Posterior vena cava (tissue), 2 donors: ENCODE data around the gene TNFSF10. TPM values are rescaled to one million over a fixed set of nuclear protein-coding genes. Genes with fewer than 3 reads are reported as not detected.
A peak's percentile ranks its signal among the peaks of the same experiment; 100 is the strongest.
"Not testable (repeated sequence)": the region's sequence is repeated elsewhere in the genome, so short reads cannot be mapped to it uniquely, and the experiment has no call there.

Source experiments
- DNase-seq: peaks from one replicate; pipeline ENCODE4 v3.0.0-alpha.2; 2020; ENCODE audit warnings: low spot score
- intact Hi-C, 2 donors: fragments of 100-400 bp; cut with DNase I; formaldehyde crosslinking; loops; one replicate each; pipeline versions ENCODE4 v1.14.1 to v1.14.2; 2022 to 2023
- long read RNA-seq, 2 donors: library from polyadenylated mRNA; unstranded; transcript quantifications; one replicate each; pipeline ENCODE4 v2.0.0, GENCODE V29; 2020 to 2021
- total RNA-seq, 2 donors: library from RNA; stranded (reverse); fragmentation: NEBNext Ultra II Directional; extraction: Animal tissue kit (Norgen Biotek cat#: 25700); gene quantifications; one replicate each; pipeline ENCODE4 v1.2.1, GENCODE V29; 2021
- donor health status: DM: yes; HTN: yes; CAD: no.
- donor health status: DM: yes; HTN: yes; CAD: no.

TNFSF10 gene
- 10 to 100 TPM; 17.3 to 18.7 TPM for total RNA-seq
- long read RNA-seq, donor 1, partial matches to known transcripts, result 1 of 3 reads
- long read RNA-seq, donor 1, other reads (novel, unspliced or antisense), result 0 of 3 reads
- long read RNA-seq, donor 2, transcript TNFSF10-201 (5 exons, 1,953 nt), result major isoform, 12 of 13 reads
- long read RNA-seq, donor 2, partial matches to known transcripts, result 0 of 13 reads
- long read RNA-seq, donor 2, other reads (novel, unspliced or antisense), result 1 of 13 reads

- peak; percentile 85 for DNase-seq
- intact Hi-C loops, result no loop called here
Observed at GRCh38 chr3:172522871-172523818, at the start of gene TNFSF10. TNFSF10 (minus strand) TSS chr3:172523430; CDS start chr3:172523384, 46 bp downstream.

- intact Hi-C loops, result no loop called here
Observed at GRCh38 chr3:172569128-172570008, 46.1 kb upstream of the TNFSF10 start.

DNA sequence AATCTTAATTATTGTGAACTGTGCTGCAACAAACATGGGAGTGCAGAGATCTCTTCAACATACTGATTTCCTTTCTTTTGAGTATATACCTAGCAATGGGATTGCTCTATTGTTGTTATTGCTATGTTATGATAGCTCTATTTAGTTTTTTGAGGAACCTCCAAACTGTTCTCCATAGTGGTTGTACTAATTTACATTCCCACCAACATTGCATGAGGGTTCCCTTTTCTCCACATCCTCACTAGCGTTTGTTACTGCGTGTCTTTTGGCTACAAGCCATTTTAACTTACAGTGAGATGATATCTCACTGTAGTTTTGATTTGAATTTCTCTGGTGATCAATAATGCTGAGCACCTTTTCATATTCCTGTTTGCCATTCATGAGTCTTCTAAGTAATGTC is 45.5 kb upstream of the TNFSF10 start:
- intact Hi-C loops, result no loop called here
- no peak for DNase-seq

More at GRCh38 chr3:172569128-172570008, 46.1 kb upstream of the TNFSF10 start:
- DNase-seq, result no peak

- intact Hi-C loops, DNase-seq: not testable (repeated sequence)
Observed at GRCh38 chr3:172566785-172567184, 43.6 kb upstream of the TNFSF10 start.

- DNase-seq, result no peak
- intact Hi-C loops, result no loop called here
Observed at GRCh38 chr3:172564499-172564898, 41.3 kb upstream of the TNFSF10 start.

- intact Hi-C loops, result no loop called here
- DNase-seq, result no peak
Observed at GRCh38 chr3:172562871-172563865, 39.9 kb upstream of the TNFSF10 start.

GRCh38 chr3:172561897-172562640 is 38.8 kb upstream of the TNFSF10 start:
- intact Hi-C loops, result no loop called here
- no peak for DNase-seq

GRCh38 chr3:172560586-172560985 is 37.4 kb upstream of the TNFSF10 start:
- intact Hi-C loops, result no loop called here
- DNase-seq, result no peak

- intact Hi-C loops, result no loop called here
- DNase-seq, result no peak
Observed at GRCh38 chr3:172560026-172560425, 36.8 kb upstream of the TNFSF10 start.

- DNase-seq, result no peak
- intact Hi-C loops, result no loop called here
Observed at GRCh38 chr3:172559020-172559419, 35.8 kb upstream of the TNFSF10 start.

- intact Hi-C loops, result no loop called here
Observed at GRCh38 chr3:172557515-172558220, 34.4 kb upstream of the TNFSF10 start.

GRCh38 chr3:172553526-172554252 is 30.5 kb upstream of the TNFSF10 start:
- intact Hi-C loops, result no loop called here
- no peak for DNase-seq

More at GRCh38 chr3:172557515-172558220, 34.4 kb upstream of the TNFSF10 start:
- no peak for DNase-seq

DNA sequence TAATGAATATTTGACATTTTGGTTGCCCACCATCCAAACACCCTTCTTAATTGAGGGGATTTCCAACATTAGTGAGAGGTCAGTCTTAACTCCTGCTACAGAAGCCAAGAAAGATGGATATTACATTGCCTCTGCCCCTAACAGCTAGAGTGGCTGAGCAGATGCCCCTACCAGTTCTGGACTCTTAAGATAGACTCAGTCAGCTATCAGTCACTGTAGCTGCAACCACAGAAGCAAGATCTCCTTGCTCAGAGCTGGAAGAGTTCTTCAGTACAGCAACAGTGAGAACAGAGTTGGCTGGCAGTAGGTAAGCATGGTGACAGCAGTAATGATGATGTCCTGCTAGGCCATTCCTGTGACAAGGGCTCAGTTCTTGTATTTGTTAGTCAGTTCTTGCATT is 29.4 kb upstream of the TNFSF10 start:
- intact Hi-C loops, result no loop called here
- DNase-seq, result no peak

DNA sequence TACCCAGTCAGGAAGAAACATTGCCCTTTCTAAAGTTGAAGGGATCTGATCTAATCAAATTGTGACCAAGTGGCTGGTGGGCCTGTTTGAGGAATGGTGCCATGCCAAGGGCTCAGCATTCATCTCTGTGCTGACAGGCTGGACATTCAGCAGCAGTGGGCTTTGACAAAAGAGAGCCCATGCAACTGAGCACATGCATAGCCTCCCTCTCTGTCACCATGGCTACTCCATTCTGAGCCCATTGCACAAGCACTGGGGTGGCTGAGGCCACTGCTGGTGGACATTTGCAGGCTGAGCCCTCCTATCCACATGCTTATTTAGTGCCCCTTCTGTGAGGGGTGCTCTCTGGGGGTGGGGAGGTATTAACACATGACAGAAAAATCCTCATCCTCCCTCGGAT is 28.6 kb upstream of the TNFSF10 start:
- no peak for DNase-seq
- intact Hi-C loops, result no loop called here

- no peak for DNase-seq
- intact Hi-C loops, result no loop called here
Observed at GRCh38 chr3:172550347-172550943, 27.2 kb upstream of the TNFSF10 start.

- intact Hi-C loops, result no loop called here
- no peak for DNase-seq
Observed at GRCh38 chr3:172549144-172549543, 25.9 kb upstream of the TNFSF10 start.
